Type B pancreatic cell (in vitro differentiated cells): ENCODE results near the gene NEUROD2. TPM values are rescaled to one million over a fixed set of nuclear protein-coding genes. Genes with fewer than 3 reads are reported as not detected.
A peak's percentile ranks its signal among the peaks of the same experiment; 100 is the strongest.

Source experiments
- DNase-seq: peaks from one replicate; pipeline ENCODE4 v3.0.0; 2021; ENCODE audit warnings: mixed read lengths; ENCODE audit not compliant: unreplicated experiment; ENCODE audit errors: extremely low spot score
- H3K27ac Mint-ChIP-seq: 2 replicates; pipeline ENCODE4 v1.8.0; 2021; ENCODE audit warnings: mild to moderate bottlenecking, mixed read lengths
- H3K27me3 Mint-ChIP-seq: 2 replicates; pipeline ENCODE4 v1.8.0; 2021; ENCODE audit warnings: mixed read lengths
- H3K36me3 Mint-ChIP-seq: 2 replicates; pipeline ENCODE4 v1.8.0; 2021; ENCODE audit warnings: mixed read lengths
- H3K4me1 Mint-ChIP-seq: one replicate; pipeline ENCODE4 v1.8.0; 2021; ENCODE audit warnings: mixed read lengths; ENCODE audit not compliant: unreplicated experiment
- H3K4me3 Mint-ChIP-seq: 2 replicates; pipeline ENCODE4 v1.8.0; 2021; ENCODE audit warnings: mild to moderate bottlenecking, mixed read lengths
- H3K9me3 Mint-ChIP-seq: 2 replicates; pipeline ENCODE4 v1.8.0; 2021; ENCODE audit warnings: mixed read lengths
- CTCF ChIP-seq: fragments of 200-600 bp; sonication (generic); conservative IDR thresholded peaks from 2 replicates; pipeline ENCODE4 v1.5.0; 2021; ENCODE audit warnings: antibody characterized with exemption, mild to moderate bottlenecking
- total RNA-seq: library from RNA; stranded (reverse); gene quantifications from 2 replicates; pipeline ENCODE4 v1.2.1, GENCODE V29; 2021; ENCODE audit warnings: low replicate concordance

Gene NEUROD2
- total RNA-seq, 1 donor from 2014 or later, result not detected

- no peaks in the 10 kb centered on the region for H3K36me3 Mint-ChIP-seq
- DNase-seq, result no peak
- peaks cover 47% of the 10 kb centered on the region for H3K4me1 Mint-ChIP-seq
- no peak overlapping the region for H3K27ac Mint-ChIP-seq
- H3K27me3 Mint-ChIP-seq, result no peaks in the 10 kb centered on the region
- no peak for TF ChIP-seq CTCF
- no peak overlapping the region for H3K4me3 Mint-ChIP-seq
- H3K9me3 Mint-ChIP-seq, result no peaks in the 10 kb centered on the region
Measured at GRCh38 chr17:39642291-39643074, 34.8 kb upstream of the NEUROD2 start.

GRCh38 chr17:39641883-39642282, 34.2 kb upstream of the NEUROD2 start:
- no peak for TF ChIP-seq CTCF
- Mint-ChIP-seq H3K36me3 (no peaks in the 10 kb centered on the region), H3K9me3 (no peaks in the 10 kb centered on the region)

GRCh38 chr17:39641097-39641496, 33.4 kb upstream of the NEUROD2 start:
- H3K9me3 Mint-ChIP-seq, result no peaks in the 10 kb centered on the region
- no peak for DNase-seq
- H3K36me3 Mint-ChIP-seq, result no peaks in the 10 kb centered on the region
- peaks cover 48% of the 10 kb centered on the region for H3K4me1 Mint-ChIP-seq
- no peaks in the 10 kb centered on the region for H3K27me3 Mint-ChIP-seq
- H3K4me3 Mint-ChIP-seq, result no peak overlapping the region
- no peak overlapping the region for H3K27ac Mint-ChIP-seq
- no peak for TF ChIP-seq CTCF

More at GRCh38 chr17:39641883-39642282, 34.2 kb upstream of the NEUROD2 start:
- DNase-seq, result no peak
- peaks cover 48% of the 10 kb centered on the region for H3K4me1 Mint-ChIP-seq
- no peaks in the 10 kb centered on the region for H3K27me3 Mint-ChIP-seq
- no peak overlapping the region for H3K27ac Mint-ChIP-seq
- H3K4me3 Mint-ChIP-seq, result peak overlapping the region; percentile 22

GRCh38 chr17:39640591-39641031, 32.9 kb upstream of the NEUROD2 start:
- no peak overlapping the region for H3K27ac Mint-ChIP-seq
- H3K4me1 Mint-ChIP-seq, result peaks cover 48% of the 10 kb centered on the region
- no peak for TF ChIP-seq CTCF
- H3K36me3 Mint-ChIP-seq, result no peaks in the 10 kb centered on the region
- H3K4me3 Mint-ChIP-seq, result no peak overlapping the region
- H3K27me3 Mint-ChIP-seq, result no peaks in the 10 kb centered on the region
- no peaks in the 10 kb centered on the region for H3K9me3 Mint-ChIP-seq
- no peak for DNase-seq

GRCh38 chr17:39639566-39640458, 32.1 kb upstream of the NEUROD2 start:
- peak overlapping the region; percentile 29 for H3K4me3 Mint-ChIP-seq

More at GRCh38 chr17:39639566-39640458, 32.1 kb upstream of the NEUROD2 start:
- H3K9me3 Mint-ChIP-seq, result no peaks in the 10 kb centered on the region
- H3K27ac Mint-ChIP-seq, result no peak overlapping the region
- H3K27me3 Mint-ChIP-seq, result no peaks in the 10 kb centered on the region
- H3K36me3 Mint-ChIP-seq, result no peaks in the 10 kb centered on the region
- H3K4me1 Mint-ChIP-seq, result peaks cover 45% of the 10 kb centered on the region
- DNase-seq, result no peak
- TF ChIP-seq CTCF, result no peak
